Pancreas (tissue), 10 donors: ENCODE results near the gene ADAMTS19. TPM values are rescaled to one million over a fixed set of nuclear protein-coding genes. Genes with fewer than 3 reads are reported as not detected.

Experiments
- ATAC-seq, 4 donors: fragments of 200-7000 bp; cut with Tn5 transposase; one replicate each; pipeline versions ENCODE4 v1.8.0 to v1.9.1; 2020; ENCODE audit warnings: mild to moderate bottlenecking in 4 of 4, moderate library complexity in 4 of 4
- DNase-seq, 6 donors: peaks; one replicate each; pipeline ENCODE4 v3.0.0-alpha.2; 2020
- FAIRE-seq: peaks from 2 replicates; lab custom pipeline; 2012; peaks lifted over from hg19 to GRCh38; lab: Jason Lieb, UNC
- H3K27ac ChIP-seq, 4 donors: fragments of 200-600 bp; sonication (generic); 1 replicate in 3 of 4; 2 replicates in 1 of 4; pipeline versions ENCODE4 v1.5.0 to v1.8.0; 2020
- H3K27me3 ChIP-seq, 4 donors: fragments of 200-600 bp; one replicate each; pipeline ENCODE4 v1.8.0; 2021
- H3K36me3 ChIP-seq, 3 donors: fragments of 200-600 bp; sonication (generic) in 1 of 3; one replicate each; pipeline versions ENCODE4 v1.5.0 to v1.8.0; 2020 to 2021
- H3K4me1 ChIP-seq, 3 donors: fragments of 200-600 bp; one replicate each; pipeline ENCODE4 v1.8.0; 2021
- H3K4me3 ChIP-seq, 4 donors: fragments of 200-600 bp; sonication (generic) in 2 of 4; one replicate each; pipeline versions ENCODE4 v1.5.0 to v1.8.0; 2020 to 2021
- H3K9me3 ChIP-seq, 4 donors: fragments of 200-600 bp; one replicate each; pipeline ENCODE4 v1.8.0; 2021
- WGBS, 2 donors: extraction: QIAGEN DNeasy Blood & Tissue Kit; methylation state at CpG; one replicate each; pipeline ENCODE4 v1.1.7; 2013; 5-methylcytosine and 5-hydroxymethylcytosine counted together
- intact Hi-C, 3 donors: fragments of 100-400 bp; cut with DNase I; formaldehyde crosslinking; loops; one replicate each; pipeline versions ENCODE4 v1.11.1 to v1.14.2; 2022
- polyA plus RNA-seq, 2 donors: library from polyadenylated mRNA; stranded (reverse); fragments of 200-250 nt; gene quantifications; one replicate each; pipeline ENCODE4 v1.2.3, GENCODE V29; 2013
- total RNA-seq, 6 donors: library from RNA; stranded (reverse); fragmentation: NEBNext Ultra II Directional in 4 of 6; extraction: Animal tissue kit (Norgen Biotek cat#: 25700) in 4 of 6; gene quantifications; one replicate each; pipeline versions ENCODE4 v1.2.1 to v1.2.4, GENCODE V29; 2021 to 2023
- TF ChIP-seq, protein P1 (sequence below), 4 donors: fragments of 200-600 bp; sonication (generic) in 3 of 4; IDR thresholded peaks; one replicate each; pipeline versions ENCODE4 v1.5.0 to v1.8.0; 2021; ENCODE audit warnings: antibody characterized with exemption in 4 of 4
- donor health status: healthy with polysubstance abuse.
- donor health status: DM: no; HTN: no; CAD: no; lungs with moderate emphysema.
- donor health status: DM: no; HTN: no; CAD: no.
- donor health status: control.
- donor health status: control.
- donor health status: Bipolar disorder and iron deficiency.
- donor health status: DM: yes; HTN: yes; CAD: no.
- donor health status: DM: no; HTN: no; CAD: no.
- donor health status: DM: no; HTN: no; CAD: no.
- donor health status: DM: yes; HTN: yes; CAD: no.

Gene ADAMTS19
- total and polyA plus RNA-seq, 8 donors: 0.02 to 0.22 (median 0.08) TPM; not detected in 1

- H3K27me3 ChIP-seq: no peaks in the 10 kb centered on the region
- TF ChIP-seq, protein P1, sequence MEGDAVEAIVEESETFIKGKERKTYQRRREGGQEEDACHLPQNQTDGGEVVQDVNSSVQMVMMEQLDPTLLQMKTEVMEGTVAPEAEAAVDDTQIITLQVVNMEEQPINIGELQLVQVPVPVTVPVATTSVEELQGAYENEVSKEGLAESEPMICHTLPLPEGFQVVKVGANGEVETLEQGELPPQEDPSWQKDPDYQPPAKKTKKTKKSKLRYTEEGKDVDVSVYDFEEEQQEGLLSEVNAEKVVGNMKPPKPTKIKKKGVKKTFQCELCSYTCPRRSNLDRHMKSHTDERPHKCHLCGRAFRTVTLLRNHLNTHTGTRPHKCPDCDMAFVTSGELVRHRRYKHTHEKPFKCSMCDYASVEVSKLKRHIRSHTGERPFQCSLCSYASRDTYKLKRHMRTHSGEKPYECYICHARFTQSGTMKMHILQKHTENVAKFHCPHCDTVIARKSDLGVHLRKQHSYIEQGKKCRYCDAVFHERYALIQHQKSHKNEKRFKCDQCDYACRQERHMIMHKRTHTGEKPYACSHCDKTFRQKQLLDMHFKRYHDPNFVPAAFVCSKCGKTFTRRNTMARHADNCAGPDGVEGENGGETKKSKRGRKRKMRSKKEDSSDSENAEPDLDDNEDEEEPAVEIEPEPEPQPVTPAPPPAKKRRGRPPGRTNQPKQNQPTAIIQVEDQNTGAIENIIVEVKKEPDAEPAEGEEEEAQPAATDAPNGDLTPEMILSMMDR (IDR thresholded peaks at IDR 0.05): no peak
These were observed 238.6 kb downstream of the ADAMTS19 start for GRCh38 chr5:129698661-129699060.

DNA sequence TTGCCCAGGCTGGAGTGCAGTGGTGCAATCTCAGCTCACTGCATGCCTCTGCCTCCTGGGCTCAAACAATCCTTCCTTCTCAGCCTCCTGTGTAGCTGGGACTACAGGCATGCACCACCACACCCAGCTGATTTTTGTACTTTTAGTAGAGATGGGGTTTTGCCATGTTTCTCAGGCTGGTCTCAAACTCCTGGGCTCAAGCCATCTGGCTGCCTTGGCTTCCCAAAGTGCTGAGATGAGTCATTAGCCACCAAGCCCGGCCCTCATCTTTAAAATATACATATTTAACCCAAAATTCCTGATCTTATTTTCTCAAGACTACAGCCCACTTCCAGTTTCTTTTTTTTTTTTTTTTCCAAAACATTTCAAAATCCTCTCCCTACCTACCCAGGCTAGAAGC lies 256.1 kb downstream of the ADAMTS19 start:
- ATAC-seq: no peak
- H3K9me3 ChIP-seq: no peaks in the 10 kb centered on the region
- TF ChIP-seq, protein P1 (IDR thresholded peaks at IDR 0.05): no peak
- intact Hi-C loops: no loop called here
- no peak overlapping the region for H3K27ac ChIP-seq
- no peaks in the 10 kb centered on the region for H3K36me3 ChIP-seq
- H3K4me3 ChIP-seq: no peak overlapping the region
- DNase-seq: no peak
- FAIRE-seq: no peak
- H3K27me3 ChIP-seq: no peaks in the 10 kb centered on the region
- H3K4me1 ChIP-seq: no peaks in the 10 kb centered on the region
- WGBS, 2 donors: 64 to 90% methylated on average over 1 of the region's 1 CpG

More at GRCh38 chr5:129698661-129699060, 238.6 kb downstream of the ADAMTS19 start:
- no peak for ATAC-seq
- Histone ChIP-seq H3K36me3 (no peaks in the 10 kb centered on the region), H3K4me3 (no peak overlapping the region), H3K9me3 (no peaks in the 10 kb centered on the region), H3K4me1 (no peaks in the 10 kb centered on the region), H3K27ac (no peak overlapping the region)
- DNase-seq: no peak
- intact Hi-C loops: no loop called here
- no peak for FAIRE-seq

DNA sequence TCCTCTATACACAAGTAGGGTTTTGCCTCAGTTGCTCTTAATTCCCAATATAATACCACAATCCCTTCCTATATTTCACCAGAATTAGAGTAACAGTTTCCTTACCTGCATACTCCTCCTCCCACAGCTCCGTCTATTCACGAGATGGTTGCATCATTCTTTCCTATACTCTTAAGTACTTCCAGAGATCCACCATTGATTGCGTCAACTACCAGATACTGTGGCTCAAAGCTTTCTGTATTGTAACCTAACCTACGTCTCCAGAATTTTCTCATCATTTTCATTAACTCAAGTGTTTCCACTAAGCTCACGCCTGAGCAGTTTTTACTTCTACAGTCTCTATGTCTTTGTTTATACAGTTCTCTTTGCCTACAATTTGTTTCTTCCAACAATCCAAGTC lies 256.6 kb downstream of the ADAMTS19 start:
- 75 to 88% methylated on average over 5 of the region's 5 CpGs for WGBS, 2 donors
- DNase-seq: no peak
- no peaks in the 10 kb centered on the region for H3K9me3 ChIP-seq

GRCh38 chr5:129717751-129718310 lies 257.7 kb downstream of the ADAMTS19 start:
- no peak for DNase-seq
- H3K4me1 ChIP-seq: no peaks in the 10 kb centered on the region
- no peak overlapping the region for H3K27ac ChIP-seq
- no peak for FAIRE-seq
- intact Hi-C loops: no loop called here
- H3K9me3 ChIP-seq: no peaks in the 10 kb centered on the region
- no peak for ATAC-seq
- TF ChIP-seq, protein P1 (IDR thresholded peaks at IDR 0.05): no peak
- H3K36me3 ChIP-seq: no peaks in the 10 kb centered on the region
- H3K27me3 ChIP-seq: no peaks in the 10 kb centered on the region
- H3K4me3 ChIP-seq: no peak overlapping the region

More for the DNA sequence above, 256.6 kb downstream of the ADAMTS19 start:
- TF ChIP-seq, protein P1 (IDR thresholded peaks at IDR 0.05): no peak
- Histone ChIP-seq H3K27ac (no peak overlapping the region), H3K4me1 (no peaks in the 10 kb centered on the region), H3K4me3 (no peak overlapping the region), H3K27me3 (no peaks in the 10 kb centered on the region), H3K36me3 (no peaks in the 10 kb centered on the region)
- FAIRE-seq: no peak
- intact Hi-C loops: no loop called here
- ATAC-seq: no peak

DNA sequence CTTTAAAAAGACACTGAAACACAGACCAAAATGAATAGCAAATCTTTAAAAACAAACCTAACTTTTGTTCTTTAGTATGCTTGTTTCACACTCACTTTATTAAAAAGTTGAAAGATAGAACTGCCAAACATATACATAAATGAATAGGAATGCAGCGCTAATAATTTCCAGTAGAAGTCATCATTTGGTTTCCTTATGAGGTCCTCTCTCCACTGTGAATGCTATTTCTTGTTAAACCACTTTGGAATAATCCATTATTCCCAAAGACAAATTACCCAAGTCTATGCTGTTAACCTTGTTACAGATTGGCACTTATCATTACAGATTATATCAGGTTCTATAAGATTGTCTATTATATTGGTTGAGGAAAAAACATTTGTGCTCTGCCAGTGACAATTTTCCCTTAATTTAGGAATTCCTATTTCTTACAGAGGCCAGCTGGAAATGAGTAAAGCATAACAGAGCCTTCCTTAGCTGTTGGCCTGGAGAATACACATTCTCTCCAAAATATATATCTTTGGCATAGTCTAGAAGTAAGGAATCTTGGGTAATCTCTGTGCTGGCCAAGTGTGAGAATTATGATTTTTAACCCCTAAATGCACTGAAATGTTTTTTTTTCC lies 258.5 kb downstream of the ADAMTS19 start:
- ATAC-seq (no peak), FAIRE-seq (no peak), DNase-seq (no peak)
- Histone ChIP-seq H3K36me3 (no peaks in the 10 kb centered on the region), H3K27me3 (no peaks in the 10 kb centered on the region), H3K9me3 (no peaks in the 10 kb centered on the region), H3K4me3 (no peak overlapping the region), H3K27ac (no peak overlapping the region), H3K4me1 (no peaks in the 10 kb centered on the region)
- TF ChIP-seq, protein P1 (IDR thresholded peaks at IDR 0.05): no peak
- intact Hi-C loops: no loop called here
- whole genome bisulfite sequencing, 2 donors: 84 to 93% methylated on average over 1 of the region's 1 CpG
